Naive thymus-derived CD8-positive, alpha-beta T cell (primary cell): Measurements from ENCODE around the gene FLT3LG. TPM values are rescaled to one million over a fixed set of nuclear protein-coding genes. Genes with fewer than 3 reads are reported as not detected.

Experiments
- ATAC-seq, 2 donors: fragments of 150-1000 bp; cut with Tn5 transposase in 1 of 2; sonication (Bioruptor Pico), chemical (Tn5 transposase) in 1 of 2; 1 replicate in 1 of 2; 2 replicates in 1 of 2; pipeline ENCODE4 v1.10.0; 2021; ENCODE audit warnings: mild to moderate bottlenecking in 2 of 2, moderate library complexity in 2 of 2
- POLR2A ChIA-PET: fragments of 350-600 bp; sonication (Branson Sonifier 250); formaldehyde crosslinking; loops from one replicate; lab custom pipeline; 2021; ENCODE audit warnings: antibody characterized with exemption; lab: Charles Lee
- DNase-seq, 10 donors: peaks; one replicate each; pipeline versions ENCODE4 v3.0.0 to v3.0.0-alpha.2; 2020 to 2022
- H3K27ac Mint-ChIP-seq, 10 donors: one replicate each; pipeline ENCODE4 v1.8.0; 2020 to 2022; ENCODE audit warnings: mild to moderate bottlenecking in 10 of 10, mixed read lengths in 10 of 10, moderate library complexity in 4 of 10, inconsistent platforms in 1 of 10
- H3K27me3 Mint-ChIP-seq, 5 donors: one replicate each; pipeline ENCODE4 v1.8.0; 2021 to 2022; ENCODE audit warnings: mixed read lengths in 5 of 5
- H3K36me3 Mint-ChIP-seq, 3 donors: one replicate each; pipeline ENCODE4 v1.8.0; 2020 to 2022; ENCODE audit warnings: mixed read lengths in 3 of 3, mild to moderate bottlenecking in 2 of 3, inconsistent platforms in 1 of 3
- H3K4me1 Mint-ChIP-seq, 4 donors: one replicate each; pipeline ENCODE4 v1.8.0; 2021 to 2022; ENCODE audit warnings: mixed read lengths in 4 of 4
- H3K4me3 Mint-ChIP-seq, 10 donors: one replicate each; pipeline ENCODE4 v1.8.0; 2020 to 2022; ENCODE audit warnings: mild to moderate bottlenecking in 10 of 10, mixed read lengths in 10 of 10, moderate library complexity in 6 of 10, inconsistent platforms in 1 of 10
- H3K9me3 Mint-ChIP-seq, 9 donors: one replicate each; pipeline ENCODE4 v1.8.0; 2020 to 2022; ENCODE audit warnings: mixed read lengths in 9 of 9, mild to moderate bottlenecking in 3 of 9, inconsistent platforms in 1 of 9, moderate library complexity in 1 of 9
- microRNA-seq: library from miRNA; unstranded; fragments of <30 nt; microRNA quantifications from one replicate; pipeline ENCODE4 v1.2.0, GENCODE V29; 2022; ENCODE audit warnings: borderline microRNAs expressed
- polyA plus RNA-seq, 3 donors: library from polyadenylated mRNA; unstranded; fragments of 300-500 nt; fragmentation: Illumina TruSeq; gene quantifications; one replicate each; pipeline ENCODE4 v1.2.3, GENCODE V29; 2021
- total RNA-seq, 8 experiments: library from RNA in 2 of 8; stranded (reverse) in 2 of 8; gene quantifications; one replicate each; pipeline ENCODE4 v1.2.3 and lab custom pipeline; 2021 to 2026

Gene FLT3LG
- total and polyA plus RNA-seq, 5 experiments from 2014 or later: 106 to 205 (median 112) TPM

- Mint-ChIP-seq H3K9me3 (no peaks in the 10 kb centered on the region), H3K27ac (peak overlapping the region in 1 of 10 donors; percentile 78), H3K4me3 (peak overlapping the region in 2 of 10 donors; percentile 18 to 22), H3K4me1 (peaks cover 22 to 46% (median 36%) of the 10 kb centered on the region in 4 donors), H3K27me3 (no peaks in the 10 kb centered on the region), H3K36me3 (no peaks in the 10 kb centered on the region)
- POLR2A ChIA-PET: interaction anchor here (0.7 to 1.1 kb wide), 3 partner anchors 10 to 39 kb away, joined by 3 to 7 read pairs (median 4); no protein-coding TSS in a partner anchor
- ATAC-seq: no peak
- no peak for DNase-seq
Measured at GRCh38 chr19:49530708-49531107, 56.7 kb downstream of the FLT3LG start.

GRCh38 chr19:49533551-49534488, 59.8 kb downstream of the FLT3LG start:
- peak; percentile 92 to 93 for ATAC-seq

GRCh38 chr19:49534632-49535385, 60.8 kb downstream of the FLT3LG start:
- Mint-ChIP-seq H3K9me3 (no peaks in the 10 kb centered on the region), H3K27ac (peak overlapping the region; percentile 14 to 91 (median 76)), H3K4me3 (peak overlapping the region; percentile 77 to 93 (median 88)), H3K36me3 (no peaks in the 10 kb centered on the region), H3K27me3 (no peaks in the 10 kb centered on the region), H3K4me1 (peaks cover 16 to 28% (median 23%) of the 10 kb centered on the region in 4 donors)
- ATAC-seq (no peak), DNase-seq (no peak)
- POLR2A ChIA-PET: interaction anchor here (0.6 to 3.9 kb wide), 14 partner anchors 8 to 78 kb away, joined by 3 to 25 read pairs (median 4); partner anchors contain the start of gene FCGRT

More at GRCh38 chr19:49533551-49534488, 59.8 kb downstream of the FLT3LG start:
- H3K27ac Mint-ChIP-seq: peak overlapping the region in 8 of 10 donors; percentile 48 to 91 (median 80)
- peak; percentile 73 to 97 (median 87) for DNase-seq
- H3K27me3 Mint-ChIP-seq: no peaks in the 10 kb centered on the region
- peaks cover 16 to 28% (median 25%) of the 10 kb centered on the region in 4 donors for H3K4me1 Mint-ChIP-seq
- peak overlapping the region; percentile 77 to 93 (median 88) for H3K4me3 Mint-ChIP-seq
- H3K9me3 Mint-ChIP-seq: no peaks in the 10 kb centered on the region
- no peaks in the 10 kb centered on the region for H3K36me3 Mint-ChIP-seq
- POLR2A ChIA-PET: interaction anchor here (0.6 to 3.9 kb wide), 12 partner anchors 9 to 46 kb away, joined by 3 to 25 read pairs (median 4); partner anchors contain the start of genes FCGRT and RPL13A

Small RNA genes within 50 kb of the gene (microRNA-seq; reads per million reads assigned to microRNA genes)
- gene MIR150: 53,977 reads per million, percentile 98 among the genes with 10 or more reads in this experiment

Other genes starting within 250 kb of the FLT3LG start
- 1 to 10 TPM; 6.0 to 6.9 TPM for gene SLC6A16, start 149.0 kb upstream of the FLT3LG start, total RNA-seq
- 1 to 10 TPM in 2 of 3 donors, under 1 TPM in 1; 0.97 to 1.5 (median 1.4) TPM for gene SLC6A16, start 149.0 kb upstream of the FLT3LG start, polyA plus RNA-seq
- gene CD37, start 138.8 kb upstream of the FLT3LG start, total RNA-seq: 100 to 1,000 TPM; 328 to 337 TPM
- 100 to 1,000 TPM; 148 to 192 (median 177) TPM for gene CD37, start 138.8 kb upstream of the FLT3LG start, polyA plus RNA-seq
- under 1 TPM; 0.21 to 0.49 TPM for gene TEAD2, start 111.8 kb upstream of the FLT3LG start, total RNA-seq
- gene TEAD2, start 111.8 kb upstream of the FLT3LG start, polyA plus RNA-seq: under 1 TPM in 1 of 3 donors, not detected in 2; 0.07 TPM
- gene DKKL1, start 110.3 kb upstream of the FLT3LG start, total RNA-seq: not detected
- not detected for gene DKKL1, start 110.3 kb upstream of the FLT3LG start, polyA plus RNA-seq
- under 1 TPM in 1 of 2 experiments, not detected in 1; 0.36 TPM for gene KASH5, start 86.0 kb upstream of the FLT3LG start, total RNA-seq
- under 1 TPM in 1 of 3 donors, not detected in 2; 0.22 TPM for gene KASH5, start 86.0 kb upstream of the FLT3LG start, polyA plus RNA-seq
- gene PTH2, start 50.8 kb upstream of the FLT3LG start, total RNA-seq: not detected
- not detected for gene PTH2, start 50.8 kb upstream of the FLT3LG start, polyA plus RNA-seq
- not detected for gene GFY, start 48.8 kb upstream of the FLT3LG start, total RNA-seq
- not detected for gene GFY, start 48.8 kb upstream of the FLT3LG start, polyA plus RNA-seq
- under 1 TPM; 0.27 to 0.73 TPM for gene SLC17A7, start 32.7 kb upstream of the FLT3LG start, total RNA-seq
- not detected for gene SLC17A7, start 32.7 kb upstream of the FLT3LG start, polyA plus RNA-seq
- gene PIH1D1, start 22.4 kb upstream of the FLT3LG start, total RNA-seq: 100 to 1,000 TPM; 157 to 179 TPM
- gene PIH1D1, start 22.4 kb upstream of the FLT3LG start, polyA plus RNA-seq: 10 to 100 TPM; 85.3 to 88.9 (median 86.7) TPM
- gene ALDH16A1, start 21.0 kb upstream of the FLT3LG start, total RNA-seq: 10 to 100 TPM; 44.3 to 44.4 TPM
- 10 to 100 TPM; 28.3 to 38.0 (median 30.1) TPM for gene ALDH16A1, start 21.0 kb upstream of the FLT3LG start, polyA plus RNA-seq
- gene RPL13A, start 13.4 kb downstream of the FLT3LG start, total RNA-seq: 1,000 to 10,000 TPM; 5,160 to 5,167 TPM
- gene RPL13A, start 13.4 kb downstream of the FLT3LG start, polyA plus RNA-seq: 1,000 to 10,000 TPM; 3,162 to 3,664 (median 3,630) TPM
- gene RPS11, start 22.2 kb downstream of the FLT3LG start, total RNA-seq: 1,000 to 10,000 TPM; 3,084 to 3,152 TPM
- 1,000 to 10,000 TPM; 2,379 to 2,818 (median 2,600) TPM for gene RPS11, start 22.2 kb downstream of the FLT3LG start, polyA plus RNA-seq
- 10 to 100 TPM; 24.3 to 26.0 TPM for gene FCGRT, start 38.4 kb downstream of the FLT3LG start, total RNA-seq
- gene FCGRT, start 38.4 kb downstream of the FLT3LG start, polyA plus RNA-seq: 10 to 100 TPM; 50.3 to 62.9 (median 61.5) TPM
- 1 to 10 TPM; 1.6 to 3.6 TPM for gene RCN3, start 53.8 kb downstream of the FLT3LG start, total RNA-seq
- 1 to 10 TPM; 1.5 to 4.5 (median 2.8) TPM for gene RCN3, start 53.8 kb downstream of the FLT3LG start, polyA plus RNA-seq
- 100 to 1,000 TPM; 162 to 173 TPM for gene NOSIP, start 106.3 kb downstream of the FLT3LG start, total RNA-seq
- gene NOSIP, start 106.3 kb downstream of the FLT3LG start, polyA plus RNA-seq: 100 to 1,000 TPM; 662 to 854 (median 844) TPM
- gene PRRG2, start 107.1 kb downstream of the FLT3LG start, total RNA-seq: 1 to 10 TPM; 1.9 to 2.4 TPM
- under 1 TPM; 0.28 to 0.34 (median 0.32) TPM for gene PRRG2, start 107.1 kb downstream of the FLT3LG start, polyA plus RNA-seq
- gene PRR12, start 117.0 kb downstream of the FLT3LG start, total RNA-seq: 10 to 100 TPM; 61.6 to 62.1 TPM
- gene PRR12, start 117.0 kb downstream of the FLT3LG start, polyA plus RNA-seq: under 1 TPM; 0.24 to 0.69 (median 0.37) TPM
- 10 to 100 TPM; 10.4 to 12.7 TPM for gene RRAS, start 165.9 kb downstream of the FLT3LG start, total RNA-seq
- gene RRAS, start 165.9 kb downstream of the FLT3LG start, polyA plus RNA-seq: 10 to 100 TPM; 21.8 to 30.2 (median 28.4) TPM
- 10 to 100 TPM; 51.0 to 62.3 TPM for gene SCAF1, start 168.0 kb downstream of the FLT3LG start, total RNA-seq
- 1 to 10 TPM; 1.1 to 2.5 (median 1.2) TPM for gene SCAF1, start 168.0 kb downstream of the FLT3LG start, polyA plus RNA-seq
- 100 to 1,000 TPM; 279 to 303 TPM for gene IRF3, start 191.6 kb downstream of the FLT3LG start, total RNA-seq
- 10 to 100 TPM; 54.6 to 76.1 (median 65.1) TPM for gene IRF3, start 191.6 kb downstream of the FLT3LG start, polyA plus RNA-seq
- gene BCL2L12, start 191.7 kb downstream of the FLT3LG start, total RNA-seq: 10 to 100 TPM; 22.5 to 24.0 TPM
- 10 to 100 TPM; 19.3 to 20.6 (median 19.6) TPM for gene BCL2L12, start 191.7 kb downstream of the FLT3LG start, polyA plus RNA-seq
- gene PRMT1, start 203.1 kb downstream of the FLT3LG start, total RNA-seq: 100 to 1,000 TPM in 1 of 2 experiments, 10 to 100 TPM in 1; 97.4 to 100 TPM
- gene PRMT1, start 203.1 kb downstream of the FLT3LG start, polyA plus RNA-seq: 100 to 1,000 TPM; 150 to 162 (median 158) TPM
- 1 to 10 TPM; 3.5 to 5.1 TPM for gene ADM5, start 215.4 kb downstream of the FLT3LG start, total RNA-seq
- under 1 TPM in 2 of 3 donors, not detected in 1; 0.14 to 0.53 TPM for gene ADM5, start 215.4 kb downstream of the FLT3LG start, polyA plus RNA-seq
- 1 to 10 TPM; 2.3 to 2.7 TPM for gene CPT1C, start 216.9 kb downstream of the FLT3LG start, total RNA-seq
- under 1 TPM; 0.19 to 0.54 (median 0.40) TPM for gene CPT1C, start 216.9 kb downstream of the FLT3LG start, polyA plus RNA-seq